Measurements from ENCODE around the gene SPN. TPM values are rescaled to one million over a fixed set of nuclear protein-coding genes. Genes with fewer than 3 reads are reported as not detected.

SPN gene
- total RNA-seq, 1 experiment from 2014 or later = not detected

GRCh38 chr16:29710227-29711219 is 47.5 kb downstream of the SPN start:
- Histone ChIP-seq H3K4me2 (ENCODE audit: low read length) (no peak overlapping the region), H3K27ac (ENCODE audit: low read length) (no peak overlapping the region), H3K9ac (ENCODE audit: low read length) (no peak overlapping the region), H3K27me3 (ENCODE audit: low read length) (no peaks in the 10 kb centered on the region), H3K79me2 (ENCODE audit: low read length) (no peaks in the 10 kb centered on the region), H2AFZ (ENCODE audit: low read length) (no peak overlapping the region), H3F3A (ENCODE audit: low read length, unreplicated experiment) (no peaks in the 10 kb centered on the region), H3K4me1 (ENCODE audit: insufficient read depth, low read length) (no peaks in the 10 kb centered on the region), H3K9me3 (ENCODE audit: low read length) (no peaks in the 10 kb centered on the region), H3K4me3 (ENCODE audit: low read length) (no peak overlapping the region), H4K20me1 (ENCODE audit: low read length) (no peaks in the 10 kb centered on the region), H3K36me3 (ENCODE audit: low read depth, low read length) (no peaks in the 10 kb centered on the region), H3K9me2 (replicated peaks; ENCODE audit: low read length) (no peaks in the 10 kb centered on the region)
- intact Hi-C loops (cut with micrococcal nuclease) = loop anchor here (1.0 kb wide), 1 partner anchor 10 kb away; no protein-coding TSS in a partner anchor
- ATAC-seq (peak; percentile 79), DNase-seq (peak; percentile 68)
- CTCF ChIA-PET = interaction anchor here (0.5 kb wide), 1 partner anchor 42 kb away, joined by 3 read pairs; no protein-coding TSS in a partner anchor
- no peak for TF ChIP-seq EZH2phosphoT487 (IDR thresholded peaks at IDR 0.05; ENCODE audit: borderline replicate concordance, low read length)
- TF ChIP-seq, protein P1, sequence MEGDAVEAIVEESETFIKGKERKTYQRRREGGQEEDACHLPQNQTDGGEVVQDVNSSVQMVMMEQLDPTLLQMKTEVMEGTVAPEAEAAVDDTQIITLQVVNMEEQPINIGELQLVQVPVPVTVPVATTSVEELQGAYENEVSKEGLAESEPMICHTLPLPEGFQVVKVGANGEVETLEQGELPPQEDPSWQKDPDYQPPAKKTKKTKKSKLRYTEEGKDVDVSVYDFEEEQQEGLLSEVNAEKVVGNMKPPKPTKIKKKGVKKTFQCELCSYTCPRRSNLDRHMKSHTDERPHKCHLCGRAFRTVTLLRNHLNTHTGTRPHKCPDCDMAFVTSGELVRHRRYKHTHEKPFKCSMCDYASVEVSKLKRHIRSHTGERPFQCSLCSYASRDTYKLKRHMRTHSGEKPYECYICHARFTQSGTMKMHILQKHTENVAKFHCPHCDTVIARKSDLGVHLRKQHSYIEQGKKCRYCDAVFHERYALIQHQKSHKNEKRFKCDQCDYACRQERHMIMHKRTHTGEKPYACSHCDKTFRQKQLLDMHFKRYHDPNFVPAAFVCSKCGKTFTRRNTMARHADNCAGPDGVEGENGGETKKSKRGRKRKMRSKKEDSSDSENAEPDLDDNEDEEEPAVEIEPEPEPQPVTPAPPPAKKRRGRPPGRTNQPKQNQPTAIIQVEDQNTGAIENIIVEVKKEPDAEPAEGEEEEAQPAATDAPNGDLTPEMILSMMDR (conservative IDR thresholded peaks at IDR 0.05; ENCODE audit: low read depth, low read length) = peak; percentile 65
- no TSS peak for BruUV-seq (replicated peaks)
- POLR2A ChIA-PET (ENCODE audit: unreplicated experiment) = no interaction called here

DNA sequence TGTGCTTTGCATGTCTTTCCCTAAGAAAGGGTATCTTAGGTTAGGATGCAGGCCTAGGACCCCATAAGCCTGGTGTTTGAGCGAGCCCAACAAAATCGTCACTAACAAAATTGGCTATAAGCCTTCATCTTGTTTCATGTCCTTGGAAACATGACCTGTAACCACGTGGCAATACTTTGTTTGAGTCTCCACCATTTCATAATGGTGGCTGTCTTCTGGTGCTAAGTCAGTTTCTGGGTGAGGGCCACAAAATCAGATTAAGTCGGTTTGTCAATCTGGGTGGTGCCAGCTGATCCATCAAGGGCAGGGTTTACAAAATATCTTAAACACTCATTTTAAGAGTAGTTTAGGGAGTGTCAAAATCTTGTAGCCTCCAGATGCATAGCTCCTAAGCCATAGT is 49.8 kb downstream of the SPN start:
- Histone ChIP-seq H4K20me1 (ENCODE audit: low read length) (no peaks in the 10 kb centered on the region), H3K36me3 (ENCODE audit: low read depth, low read length) (no peaks in the 10 kb centered on the region), H3K9me2 (replicated peaks; ENCODE audit: low read length) (no peaks in the 10 kb centered on the region), H3K9me3 (ENCODE audit: low read length) (no peaks in the 10 kb centered on the region), H3F3A (ENCODE audit: low read length, unreplicated experiment) (no peaks in the 10 kb centered on the region), H3K9ac (ENCODE audit: low read length) (no peak overlapping the region), H3K4me2 (ENCODE audit: low read length) (no peak overlapping the region), H3K79me2 (ENCODE audit: low read length) (no peaks in the 10 kb centered on the region), H3K27ac (ENCODE audit: low read length) (no peak overlapping the region), H3K4me3 (ENCODE audit: low read length) (no peak overlapping the region), H2AFZ (ENCODE audit: low read length) (no peak overlapping the region; the same call in 1 of the 2 replicates), H3K4me1 (ENCODE audit: insufficient read depth, low read length) (no peaks in the 10 kb centered on the region), H3K27me3 (ENCODE audit: low read length) (no peaks in the 10 kb centered on the region)
- ChIA-PET POLR2A (ENCODE audit: unreplicated experiment) (no interaction called here), CTCF (no interaction called here)
- no peak for ATAC-seq
- intact Hi-C loops (cut with micrococcal nuclease) = no loop called here
- BruUV-seq (replicated peaks) = no TSS peak
- TF ChIP-seq EZH2 (IDR thresholded peaks at IDR 0.05; ENCODE audit: low read length, unreplicated experiment) (no peak), EZH2phosphoT487 (IDR thresholded peaks at IDR 0.05; ENCODE audit: borderline replicate concordance, low read length) (no peak)
- TF ChIP-seq, protein P1 (conservative IDR thresholded peaks at IDR 0.05; ENCODE audit: low read depth, low read length) = no peak
- no peak for DNase-seq

GRCh38 chr16:29714396-29714795 is 51.3 kb downstream of the SPN start:
- H3K27me3 ChIP-seq (ENCODE audit: low read length) = no peaks in the 10 kb centered on the region
- no peaks in the 10 kb centered on the region for H3K4me1 ChIP-seq (ENCODE audit: insufficient read depth, low read length)
- CTCF ChIA-PET = no interaction called here
- no TSS peak for BruUV-seq (replicated peaks)
- DNase-seq = no peak
- no peak for ATAC-seq
- intact Hi-C loops (cut with micrococcal nuclease) = no loop called here
- POLR2A ChIA-PET (ENCODE audit: unreplicated experiment) = no interaction called here
- H3K9me3 ChIP-seq (ENCODE audit: low read length) = no peaks in the 10 kb centered on the region
- H3K36me3 ChIP-seq (ENCODE audit: low read depth, low read length) = no peaks in the 10 kb centered on the region
- TF ChIP-seq EZH2phosphoT487 (IDR thresholded peaks at IDR 0.05; ENCODE audit: borderline replicate concordance, low read length) = no peak
- TF ChIP-seq, protein P1 (conservative IDR thresholded peaks at IDR 0.05; ENCODE audit: low read depth, low read length) = no peak
- TF ChIP-seq EZH2 (IDR thresholded peaks at IDR 0.05; ENCODE audit: low read length, unreplicated experiment) = no peak
- no peak overlapping the region for H3K4me2 ChIP-seq (ENCODE audit: low read length)
- no peak overlapping the region for H2AFZ ChIP-seq (ENCODE audit: low read length)
- H3K9me2 ChIP-seq (replicated peaks; ENCODE audit: low read length) = no peaks in the 10 kb centered on the region
- no peak overlapping the region for H3K9ac ChIP-seq (ENCODE audit: low read length)
- no peaks in the 10 kb centered on the region for H3K79me2 ChIP-seq (ENCODE audit: low read length)
- no peak overlapping the region for H3K4me3 ChIP-seq (ENCODE audit: low read length)
- H3K27ac ChIP-seq (ENCODE audit: low read length) = no peak overlapping the region
- H3F3A ChIP-seq (ENCODE audit: low read length, unreplicated experiment) = no peaks in the 10 kb centered on the region
- no peaks in the 10 kb centered on the region for H4K20me1 ChIP-seq (ENCODE audit: low read length)
